ENCODE measurements around the gene FNDC3A. TPM values are rescaled to one million over a fixed set of nuclear protein-coding genes. Genes with fewer than 3 reads are reported as not detected.

FNDC3A gene
- total and polyA plus RNA-seq, 11 donors = 10.1 to 38.3 (median 21.9) TPM

GRCh38 chr13:49217962-49218492, 242.3 kb downstream of the FNDC3A start:
- Histone ChIP-seq H3K27me3 (peaks cover 13 to 48% (median 35%) of the 10 kb centered on the region in 9 donors), H3K9me3 (no peaks in the 10 kb centered on the region), H3K36me3 (no peaks in the 10 kb centered on the region), H3K4me1 (peaks cover 0 to 29% (median 4%) of the 10 kb centered on the region in 12 donors), H3K4me3 (no peak overlapping the region), H3K27ac (no peak overlapping the region)
- 43 to 52% (median 47%) methylated on average over 17 of the region's 17 CpGs for WGBS, 4 donors
- intact Hi-C loops (cut with DNase I) = no loop called here
- ATAC-seq (no peak), DNase-seq (no peak)
- TF ChIP-seq CTCF (IDR thresholded peaks at IDR 0.05) = no peak
- TF ChIP-seq POLR2A (IDR thresholded peaks at IDR 0.05) = no peak

GRCh38 chr13:49218493-49219051, 242.9 kb downstream of the FNDC3A start:
- TF ChIP-seq POLR2A (IDR thresholded peaks at IDR 0.05) (no peak), CTCF (IDR thresholded peaks at IDR 0.05) (no peak)
- Histone ChIP-seq H3K4me3 (no peak overlapping the region), H3K9me3 (no peaks in the 10 kb centered on the region), H3K27ac (no peak overlapping the region), H3K27me3 (peaks cover 13 to 53% (median 35%) of the 10 kb centered on the region in 9 donors), H3K4me1 (peaks cover 0 to 29% (median 4%) of the 10 kb centered on the region in 12 donors), H3K36me3 (no peaks in the 10 kb centered on the region)
- intact Hi-C loops (cut with DNase I) = no loop called here
- ATAC-seq (no peak), DNase-seq (no peak)
- 25 to 37% (median 33%) methylated on average over 25 of the region's 25 CpGs for WGBS, 4 donors

GRCh38 chr13:49219647-49220035, 243.9 kb downstream of the FNDC3A start:
- peak overlapping the region in 11 of 12 donors; percentile 12 to 56 (median 43) for H3K4me3 ChIP-seq
- WGBS, 4 donors = 16 to 20% (median 18%) methylated on average over 16 to 17 of the region's 17 CpGs
- DNase-seq = no peak
- H3K27me3 ChIP-seq = peaks cover 13 to 57% (median 35%) of the 10 kb centered on the region in 9 donors
- no peaks in the 10 kb centered on the region for H3K36me3 ChIP-seq
- no peak overlapping the region for H3K27ac ChIP-seq
- ATAC-seq = no peak
- TF ChIP-seq POLR2A (IDR thresholded peaks at IDR 0.05) = no peak
- no peak for TF ChIP-seq CTCF (IDR thresholded peaks at IDR 0.05)
- intact Hi-C loops (cut with DNase I) = no loop called here
- no peaks in the 10 kb centered on the region for H3K9me3 ChIP-seq
- H3K4me1 ChIP-seq = peaks cover 0 to 19% (median 4%) of the 10 kb centered on the region in 12 donors

GRCh38 chr13:49220036-49220855, 244.5 kb downstream of the FNDC3A start, which contains the start of gene MLNR:
TSS of gene MLNR (plus strand) at chr13:49220338. CDS start at chr13:49220338, 0 bp downstream.
- Histone ChIP-seq H3K9me3 (no peaks in the 10 kb centered on the region), H3K27me3 (peaks cover 13 to 57% (median 35%) of the 10 kb centered on the region in 9 donors), H3K4me3 (peak within 1 kb of the TSS; percentile 7 to 56 (median 40)), H3K36me3 (no peaks in the 10 kb centered on the region), H3K4me1 (peaks cover 0 to 16% (median 4%) of the 10 kb centered on the region in 12 donors), H3K27ac (no peak within 1 kb of the TSS)
- TF ChIP-seq POLR2A (IDR thresholded peaks at IDR 0.05) (no peak), CTCF (IDR thresholded peaks at IDR 0.05) (peak in 3 of 12 donors; percentile 5 to 28 (median 11))
- WGBS, 4 donors = 2 to 10% (median 5%) methylated on average over 37 to 111 of the region's 111 CpGs
- intact Hi-C loops (cut with DNase I) = no loop called here
- DNase-seq = peak in 3 of 5 donors; percentile 39 to 70 (median 51)
- ATAC-seq = peak in 3 of 4 donors; percentile 75 to 78 (median 77)

Measured in heart left ventricle (tissue), 16 donors.